IPS-NIHi11 (cell line): ENCODE results near the gene DPP10.
"Not testable (repeated sequence)": the region's sequence is repeated elsewhere in the genome, so short reads cannot be mapped to it uniquely, and the experiment has no call there.

Experiments
- DNase-seq: peaks from one replicate; pipeline ENCODE4 v3.0.0; 2012; ENCODE audit warnings: mixed read lengths, low spot score

The DPP10 gene

GRCh38 chr2:114442510-114442909 lies at the start of gene DPP10:
Gene DPP10 (plus strand): TSS chr2:114442641.
- peak; percentile 68 for DNase-seq

- DNase-seq: no peak
These were observed 41.6 kb upstream of the DPP10 start for GRCh38 chr2:114400890-114401289.

GRCh38 chr2:114405247-114406116 lies 37.0 kb upstream of the DPP10 start:
- DNase-seq: no peak

- no peak for DNase-seq
These were observed 36.1 kb upstream of the DPP10 start for GRCh38 chr2:114406347-114406746.

- DNase-seq: not testable (repeated sequence)
These were observed 35.1 kb upstream of the DPP10 start for GRCh38 chr2:114407353-114407752.

- peak; percentile 26 for DNase-seq
These were observed 20.7 kb upstream of the DPP10 start for GRCh38 chr2:114421781-114422180.

GRCh38 chr2:114424699-114425098 lies 17.7 kb upstream of the DPP10 start:
- no peak for DNase-seq

- no peak for DNase-seq
These were observed 15.7 kb upstream of the DPP10 start for GRCh38 chr2:114426756-114427155.

GRCh38 chr2:114436329-114436728 lies 6.1 kb upstream of the DPP10 start:
- no peak for DNase-seq

GRCh38 chr2:114446571-114446970 lies 4.1 kb downstream of the DPP10 start:
- no peak for DNase-seq

- DNase-seq: no peak
These were observed 8.2 kb downstream of the DPP10 start for GRCh38 chr2:114450639-114451038.

- DNase-seq: no peak
These were observed 14.1 kb downstream of the DPP10 start for GRCh38 chr2:114456566-114456965.

- no peak for DNase-seq
These were observed 15.5 kb downstream of the DPP10 start for GRCh38 chr2:114457956-114458355.

GRCh38 chr2:114461116-114461515 lies 18.7 kb downstream of the DPP10 start:
- no peak for DNase-seq

GRCh38 chr2:114464961-114465706 lies 22.7 kb downstream of the DPP10 start:
- no peak for DNase-seq

- DNase-seq: no peak
These were observed 25.9 kb downstream of the DPP10 start for GRCh38 chr2:114468343-114468742.

GRCh38 chr2:114472246-114472645 lies 29.8 kb downstream of the DPP10 start:
- DNase-seq: no peak

GRCh38 chr2:114472726-114473125 lies 30.3 kb downstream of the DPP10 start:
- no peak for DNase-seq

- no peak for DNase-seq
These were observed 46.5 kb downstream of the DPP10 start for GRCh38 chr2:114488841-114489530.

- DNase-seq: no peak
These were observed 52.6 kb downstream of the DPP10 start for GRCh38 chr2:114495046-114495445.

GRCh38 chr2:114496959-114497358 lies 54.5 kb downstream of the DPP10 start:
- DNase-seq: no peak

- no peak for DNase-seq
These were observed 56.7 kb downstream of the DPP10 start for GRCh38 chr2:114499101-114499500.

- DNase-seq: no peak
These were observed 65.3 kb downstream of the DPP10 start for GRCh38 chr2:114507744-114508143.
